AG04449 (cell line): Measurements from ENCODE around the gene GMEB1.
"Not testable (repeated sequence)": the region's sequence is repeated elsewhere in the genome, so short reads cannot be mapped to it uniquely, and the experiment has no call there.

Source experiments
- CTCF ChIA-PET: fragments of 350-600 bp; formaldehyde crosslinking; extraction: SDS; loops from one replicate; lab custom pipeline; 2021; ENCODE audit warnings: antibody characterized with exemption; lab: Yijun Ruan, JAX
- POLR2A ChIA-PET: fragments of 400-600, 350-600 bp; formaldehyde crosslinking; extraction: SDS; loops from one replicate; lab custom pipeline; 2020; ENCODE audit warnings: antibody characterized with exemption, inconsistent platforms; lab: Yijun Ruan, JAX
- DNase-seq: peaks from one replicate; pipeline ENCODE4 v3.0.0-alpha.2; 2010; ENCODE audit warnings: low read depth, low spot score
- H3K4me3 ChIP-seq: 2 replicates; pipeline ENCODE4 v1.5.1; 2011; ENCODE audit warnings: low read depth, mild to moderate bottlenecking, control low read depth, low read length
- TF ChIP-seq, protein P1 (sequence below): IDR thresholded peaks from one replicate; pipeline ENCODE4 v1.5.1; 2011; ENCODE audit warnings: mild to moderate bottlenecking, moderate library complexity, low read length, control low read depth, inconsistent platforms; ENCODE audit not compliant: insufficient read depth; ENCODE audit errors: missing control alignments

Gene GMEB1

GRCh38 chr1:28668956-28669723 lies 556 bp downstream of the GMEB1 start:
- peak overlapping the region; percentile 80 for H3K4me3 ChIP-seq
- TF ChIP-seq, protein P1, sequence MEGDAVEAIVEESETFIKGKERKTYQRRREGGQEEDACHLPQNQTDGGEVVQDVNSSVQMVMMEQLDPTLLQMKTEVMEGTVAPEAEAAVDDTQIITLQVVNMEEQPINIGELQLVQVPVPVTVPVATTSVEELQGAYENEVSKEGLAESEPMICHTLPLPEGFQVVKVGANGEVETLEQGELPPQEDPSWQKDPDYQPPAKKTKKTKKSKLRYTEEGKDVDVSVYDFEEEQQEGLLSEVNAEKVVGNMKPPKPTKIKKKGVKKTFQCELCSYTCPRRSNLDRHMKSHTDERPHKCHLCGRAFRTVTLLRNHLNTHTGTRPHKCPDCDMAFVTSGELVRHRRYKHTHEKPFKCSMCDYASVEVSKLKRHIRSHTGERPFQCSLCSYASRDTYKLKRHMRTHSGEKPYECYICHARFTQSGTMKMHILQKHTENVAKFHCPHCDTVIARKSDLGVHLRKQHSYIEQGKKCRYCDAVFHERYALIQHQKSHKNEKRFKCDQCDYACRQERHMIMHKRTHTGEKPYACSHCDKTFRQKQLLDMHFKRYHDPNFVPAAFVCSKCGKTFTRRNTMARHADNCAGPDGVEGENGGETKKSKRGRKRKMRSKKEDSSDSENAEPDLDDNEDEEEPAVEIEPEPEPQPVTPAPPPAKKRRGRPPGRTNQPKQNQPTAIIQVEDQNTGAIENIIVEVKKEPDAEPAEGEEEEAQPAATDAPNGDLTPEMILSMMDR = no peak
- ChIA-PET POLR2A (interaction anchor here (1.1 to 3.0 kb wide), 4 partner anchors 21 to 88 kb away, joined by 4 to 28 read pairs (median 7); partner anchors contain the start of genes RNU11, TAF12 and YTHDF2), CTCF (interaction anchor here (1.0 to 1.7 kb wide), 3 partner anchors 67 to 208 kb away, joined by 3 to 9 read pairs (median 4); no protein-coding TSS in a partner anchor)
- DNase-seq = no peak

- no peak overlapping the region for H3K4me3 ChIP-seq
- ChIA-PET POLR2A (interaction anchor here (0.9 kb wide), 1 partner anchor 23 kb away, joined by 3 read pairs; the partner anchor contains the start of gene RNU11), CTCF (interaction anchor here (0.9 to 1.2 kb wide), 2 partner anchors 65 to 206 kb away, joined by 4 to 6 read pairs; partner anchors contain the start of gene YTHDF2)
- TF ChIP-seq, protein P1 = no peak
- DNase-seq = no peak
Observed at GRCh38 chr1:28671254-28671780, 2.7 kb downstream of the GMEB1 start.

GRCh38 chr1:28672971-28673370 lies 4.4 kb downstream of the GMEB1 start:
- POLR2A ChIA-PET, CTCF ChIA-PET, H3K4me3 ChIP-seq, DNase-seq: not testable (repeated sequence)

- CTCF ChIA-PET = interaction anchor here (2.0 kb wide), 1 partner anchor 60 kb away, joined by 5 read pairs; the partner anchor contains the start of gene YTHDF2
- POLR2A ChIA-PET = no interaction called here
- TF ChIP-seq, protein P1 = no peak
Observed at GRCh38 chr1:28675924-28676257, 7.3 kb downstream of the GMEB1 start.

DNA sequence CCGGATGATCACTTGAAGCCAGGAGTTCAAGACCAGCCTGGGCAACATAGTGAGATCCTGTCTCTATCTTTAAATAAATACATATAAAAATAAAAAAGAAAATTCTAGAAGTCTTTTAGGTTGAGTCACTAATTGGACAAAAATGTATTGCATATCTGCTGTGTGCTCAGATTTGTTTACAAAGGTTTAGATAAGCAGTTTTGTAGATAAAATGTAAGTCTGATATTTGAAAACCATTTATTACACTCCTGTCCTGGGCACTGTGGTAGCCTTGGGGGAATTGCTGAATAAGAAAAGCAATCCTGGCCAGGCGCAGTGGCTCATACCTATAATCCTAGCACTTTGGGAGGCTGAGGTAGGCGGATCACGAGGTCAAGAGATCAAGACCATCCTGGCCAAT lies 11.6 kb downstream of the GMEB1 start:
- no peak overlapping the region for H3K4me3 ChIP-seq
- ChIA-PET CTCF (no interaction called here), POLR2A (no interaction called here)
- TF ChIP-seq, protein P1 = no peak
- no peak for DNase-seq

More at GRCh38 chr1:28675924-28676257, 7.3 kb downstream of the GMEB1 start:
- H3K4me3 ChIP-seq = no peak overlapping the region
- DNase-seq = no peak

- CTCF ChIA-PET = interaction anchor here (1.0 to 1.1 kb wide), 2 partner anchors 54 to 80 kb away, joined by 3 to 4 read pairs; partner anchors contain the start of gene YTHDF2
- TF ChIP-seq, protein P1 = no peak
- no peak overlapping the region for H3K4me3 ChIP-seq
- POLR2A ChIA-PET = interaction anchor here (1.3 kb wide), 1 partner anchor 54 kb away, joined by 3 read pairs; the partner anchor contains the start of gene YTHDF2
- DNase-seq = no peak
Observed at GRCh38 chr1:28682840-28683239, 14.3 kb downstream of the GMEB1 start.
